HUES48 (cell line): ENCODE results near the gene SNRPD2.

ENCODE experiments used
- H3K27ac ChIP-seq: one replicate; pipeline ENCODE4 v1.7.0; 2013; ENCODE audit warnings: low read depth, low read length, inconsistent platforms
- H3K27me3 ChIP-seq: 2 replicates; pipeline ENCODE4 v1.6.1; 2013; ENCODE audit warnings: mild to moderate bottlenecking, low read length; ENCODE audit not compliant: control insufficient read depth, insufficient read depth
- H3K36me3 ChIP-seq: 2 replicates; pipeline ENCODE4 v1.6.1; 2013; ENCODE audit warnings: low read length; ENCODE audit not compliant: control insufficient read depth, insufficient read depth
- H3K4me1 ChIP-seq: 2 replicates; pipeline ENCODE4 v1.6.1; 2013; ENCODE audit warnings: mild to moderate bottlenecking, low read length; ENCODE audit not compliant: control insufficient read depth, insufficient read depth
- H3K4me3 ChIP-seq: 2 replicates; pipeline ENCODE4 v1.5.1; 2013; ENCODE audit warnings: mild to moderate bottlenecking, low read depth, low read length
- H3K9ac ChIP-seq: 2 replicates; pipeline ENCODE4 v1.6.1; 2013; ENCODE audit warnings: mild to moderate bottlenecking, low read depth, low read length, moderate library complexity
- H3K9me3 ChIP-seq: 2 replicates; pipeline ENCODE4 v1.6.1; 2013; ENCODE audit warnings: low read length; ENCODE audit not compliant: control insufficient read depth, insufficient read depth

SNRPD2 gene

GRCh38 chr19:45645631-45646344, 46.0 kb downstream of the SNRPD2 start:
- H3K9me3 ChIP-seq: no peaks in the 10 kb centered on the region
- H3K4me1 ChIP-seq: peaks cover 17% of the 10 kb centered on the region
- no peak overlapping the region for H3K9ac ChIP-seq
- H3K36me3 ChIP-seq: no peaks in the 10 kb centered on the region
- no peaks in the 10 kb centered on the region for H3K27me3 ChIP-seq
- no peak overlapping the region for H3K27ac ChIP-seq
- H3K4me3 ChIP-seq: peak overlapping the region; percentile 60

DNA sequence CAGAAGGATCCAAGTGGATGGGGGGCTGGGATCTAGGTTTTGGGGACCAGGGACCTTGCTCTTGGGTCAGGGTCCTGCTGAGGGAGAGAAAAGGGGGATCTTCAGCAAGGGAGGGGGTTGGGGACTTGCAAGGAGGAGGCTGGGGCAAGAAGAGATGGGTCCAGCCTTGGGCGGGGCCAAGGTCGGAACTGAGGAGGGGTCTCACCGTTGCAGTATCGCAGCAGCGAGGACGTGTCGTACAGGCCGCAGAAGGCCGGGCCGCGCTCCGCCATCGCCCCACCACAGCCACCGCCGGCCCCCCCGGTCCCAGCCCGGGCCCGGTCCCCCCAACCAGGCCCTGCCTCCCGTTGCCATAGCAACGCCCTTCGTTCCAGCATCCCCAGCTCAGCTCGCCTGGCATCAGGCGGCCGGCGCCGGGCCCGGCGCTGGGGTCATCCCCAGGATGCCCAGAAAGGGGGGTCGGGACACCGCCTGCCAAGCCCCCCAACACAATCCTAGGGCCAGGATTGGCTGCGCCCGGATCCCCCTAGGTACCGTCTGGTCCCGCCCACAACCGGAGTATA, 46.6 kb downstream of the SNRPD2 start:
- no peaks in the 10 kb centered on the region for H3K27me3 ChIP-seq
- H3K9ac ChIP-seq: no peak overlapping the region
- H3K27ac ChIP-seq: no peak overlapping the region
- no peaks in the 10 kb centered on the region for H3K36me3 ChIP-seq
- peak overlapping the region; percentile 60; the same call in 1 of the 2 replicates for H3K4me3 ChIP-seq
- no peaks in the 10 kb centered on the region for H3K9me3 ChIP-seq
- peaks cover 17% of the 10 kb centered on the region for H3K4me1 ChIP-seq

GRCh38 chr19:45643927-45644771, 47.6 kb downstream of the SNRPD2 start:
- Histone ChIP-seq H3K36me3 (no peaks in the 10 kb centered on the region), H3K9me3 (no peaks in the 10 kb centered on the region), H3K4me3 (peak overlapping the region; percentile 85), H3K27ac (peak overlapping the region; percentile 35), H3K9ac (no peak overlapping the region), H3K4me1 (peaks cover 17% of the 10 kb centered on the region), H3K27me3 (no peaks in the 10 kb centered on the region)

DNA sequence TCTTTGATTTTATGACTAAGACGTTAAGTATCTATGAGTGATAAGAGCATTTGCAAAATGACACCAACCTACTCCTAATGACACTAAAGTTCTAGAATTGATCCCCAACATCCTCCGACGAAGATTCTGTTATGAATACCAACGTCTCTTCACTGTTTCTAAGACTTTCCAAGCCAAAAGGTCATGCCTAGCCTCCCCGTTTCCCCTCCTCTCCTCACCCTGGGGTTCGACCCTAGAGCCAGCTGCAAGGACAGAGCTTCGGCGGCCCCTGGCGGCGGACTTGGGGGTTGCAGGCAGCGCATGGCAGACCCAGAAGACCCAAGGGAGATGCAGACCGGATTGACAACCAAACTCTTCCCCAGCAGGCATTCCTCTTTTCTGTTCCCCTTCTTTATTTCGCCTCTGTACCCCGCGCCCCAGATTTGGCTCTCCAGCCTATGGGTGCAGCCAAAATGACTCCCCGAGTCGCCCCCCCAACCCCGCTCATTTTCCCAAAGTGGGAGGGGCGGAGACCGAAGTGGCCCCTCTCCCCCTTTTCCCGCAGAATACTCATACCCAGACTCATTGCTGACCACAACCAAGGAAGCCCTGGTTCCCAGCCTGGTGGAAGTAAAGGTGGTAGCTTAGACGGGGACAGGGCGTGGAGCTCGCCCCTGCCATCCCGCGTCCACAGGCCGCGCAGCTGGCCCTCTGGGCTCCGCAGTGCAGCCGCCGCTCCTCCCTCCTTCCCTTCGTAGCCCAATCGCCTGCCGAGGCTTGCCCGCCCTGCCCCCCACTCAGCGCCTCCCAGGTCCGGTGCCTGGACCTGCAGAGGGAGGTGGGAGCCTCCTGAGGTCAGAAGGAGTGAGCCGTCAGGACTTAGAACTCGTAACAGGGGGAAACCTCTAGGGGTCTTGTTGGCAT, 48.5 kb downstream of the SNRPD2 start:
- Histone ChIP-seq H3K9ac (no peak overlapping the region), H3K4me3 (peak overlapping the region; percentile 85), H3K9me3 (no peaks in the 10 kb centered on the region), H3K27ac (peak overlapping the region; percentile 35), H3K4me1 (peaks cover 20% of the 10 kb centered on the region), H3K27me3 (no peaks in the 10 kb centered on the region), H3K36me3 (no peaks in the 10 kb centered on the region)

- H3K27ac ChIP-seq: peak overlapping the region; percentile 56
Measured at GRCh38 chr19:45641274-45642105, 50.3 kb downstream of the SNRPD2 start.

GRCh38 chr19:45640849-45641273, 50.9 kb downstream of the SNRPD2 start:
- H3K9me3 ChIP-seq: no peaks in the 10 kb centered on the region
- H3K4me1 ChIP-seq: peaks cover 15% of the 10 kb centered on the region
- H3K9ac ChIP-seq: no peak overlapping the region
- H3K27ac ChIP-seq: no peak overlapping the region
- H3K27me3 ChIP-seq: no peaks in the 10 kb centered on the region
- no peaks in the 10 kb centered on the region for H3K36me3 ChIP-seq
- peak overlapping the region; percentile 51; the same call in 1 of the 2 replicates for H3K4me3 ChIP-seq

More at GRCh38 chr19:45641274-45642105, 50.3 kb downstream of the SNRPD2 start:
- H3K27me3 ChIP-seq: no peaks in the 10 kb centered on the region
- H3K9ac ChIP-seq: no peak overlapping the region
- peaks cover 18% of the 10 kb centered on the region for H3K4me1 ChIP-seq
- H3K36me3 ChIP-seq: no peaks in the 10 kb centered on the region
- peak overlapping the region; percentile 51 for H3K4me3 ChIP-seq
- no peaks in the 10 kb centered on the region for H3K9me3 ChIP-seq

GRCh38 chr19:45638930-45639729, 52.6 kb downstream of the SNRPD2 start, which contains the start of gene EML2:
Gene EML2, minus strand, starts transcription at chr19:45639397. Its CDS starts 21 bp downstream, at chr19:45639376.
- peak within 1 kb of the TSS; percentile 23 for H3K9ac ChIP-seq
- peaks cover 13% of the 10 kb centered on the region for H3K4me1 ChIP-seq
- no peaks in the 10 kb centered on the region for H3K36me3 ChIP-seq
- no peaks in the 10 kb centered on the region for H3K27me3 ChIP-seq
- no peaks in the 10 kb centered on the region for H3K9me3 ChIP-seq
- H3K4me3 ChIP-seq: peak within 1 kb of the TSS; percentile 72
- H3K27ac ChIP-seq: peak within 1 kb of the TSS; percentile 69

DNA sequence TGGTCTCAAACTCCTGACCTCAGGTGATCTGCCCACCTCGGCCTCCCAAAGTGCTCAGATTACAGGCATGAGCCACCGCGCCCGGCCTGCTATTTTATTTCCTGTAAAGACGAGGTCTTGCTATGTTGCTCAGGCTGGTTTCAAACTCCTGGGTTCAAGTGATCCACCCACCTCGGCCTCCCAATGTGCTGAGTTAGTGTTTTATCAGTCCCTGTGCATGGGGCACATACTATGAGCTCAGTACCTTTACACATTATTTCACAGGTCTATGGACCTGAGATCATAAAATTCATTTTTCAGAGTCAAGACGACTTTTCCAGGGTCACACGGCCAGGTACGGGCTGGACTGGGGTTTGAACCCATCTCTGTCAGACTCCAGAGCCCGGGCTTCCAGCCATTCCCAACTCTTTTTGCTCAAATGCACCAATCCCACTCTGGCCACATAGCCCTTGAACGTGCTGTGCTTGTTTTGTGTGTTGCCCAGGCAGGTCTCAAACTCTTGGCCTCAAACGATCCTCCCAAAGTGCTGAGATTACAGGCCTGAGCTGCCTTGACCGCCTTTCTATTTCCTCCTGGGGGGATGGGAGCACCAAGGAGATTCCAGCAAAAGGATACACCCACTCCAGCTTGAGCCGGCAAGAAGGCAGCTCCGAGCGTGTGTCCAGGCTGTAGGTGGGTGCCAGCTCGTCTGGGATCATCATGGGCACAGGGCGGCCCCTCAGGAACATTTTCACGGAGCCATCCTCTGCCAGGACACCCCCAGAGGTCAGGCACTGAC, 53.7 kb downstream of the SNRPD2 start:
- Histone ChIP-seq H3K9ac (no peak overlapping the region), H3K4me1 (peaks cover 9% of the 10 kb centered on the region), H3K36me3 (no peaks in the 10 kb centered on the region), H3K9me3 (no peaks in the 10 kb centered on the region), H3K27me3 (no peaks in the 10 kb centered on the region), H3K4me3 (peak overlapping the region; percentile 72), H3K27ac (peak overlapping the region; percentile 69)
